ENCODE measurements around the gene PTCH1.

PTCH1 gene

GRCh38 chr9:95481000-95481399 is 35.8 kb downstream of the PTCH1 start:
- WGBS: 89% methylated on average over 2 of the region's 2 CpGs
- H3K9ac ChIP-seq (ENCODE audit: low read depth, low read length): no peak overlapping the region
- peaks cover 53% of the 10 kb centered on the region for H3K4me1 ChIP-seq (ENCODE audit: insufficient read depth, low read length)
- no peaks in the 10 kb centered on the region for H3K9me3 ChIP-seq (ENCODE audit: insufficient read depth, low read depth, low read length)
- no peak overlapping the region for H3K27ac ChIP-seq (ENCODE audit: low read depth, low read length)
- H3K4me3 ChIP-seq (ENCODE audit: low read length): no peak overlapping the region
- H3K27me3 ChIP-seq (ENCODE audit: insufficient read depth, low read length): no peaks in the 10 kb centered on the region
- H3K36me3 ChIP-seq (ENCODE audit: insufficient read depth, low read length): peaks cover 43% of the 10 kb centered on the region

GRCh38 chr9:95480346-95480745 is 36.4 kb downstream of the PTCH1 start:
- Histone ChIP-seq H3K27me3 (ENCODE audit: insufficient read depth, low read length) (no peaks in the 10 kb centered on the region), H3K27ac (ENCODE audit: low read depth, low read length) (no peak overlapping the region), H3K4me3 (ENCODE audit: low read length) (no peak overlapping the region), H3K9ac (ENCODE audit: low read depth, low read length) (no peak overlapping the region), H3K36me3 (ENCODE audit: insufficient read depth, low read length) (peaks cover 49% of the 10 kb centered on the region), H3K4me1 (ENCODE audit: insufficient read depth, low read length) (peaks cover 53% of the 10 kb centered on the region), H3K9me3 (ENCODE audit: insufficient read depth, low read depth, low read length) (no peaks in the 10 kb centered on the region)
- WGBS: 94% methylated on average over 12 of the region's 12 CpGs

GRCh38 chr9:95479330-95479729 is 37.4 kb downstream of the PTCH1 start:
- peaks cover 59% of the 10 kb centered on the region for H3K36me3 ChIP-seq (ENCODE audit: insufficient read depth, low read length)

GRCh38 chr9:95478335-95478734 is 38.4 kb downstream of the PTCH1 start:
- WGBS: 82% methylated on average over 5 of the region's 5 CpGs
- no peak overlapping the region for H3K9ac ChIP-seq (ENCODE audit: low read depth, low read length)
- H3K9me3 ChIP-seq (ENCODE audit: insufficient read depth, low read depth, low read length): no peaks in the 10 kb centered on the region
- H3K4me1 ChIP-seq (ENCODE audit: insufficient read depth, low read length): peaks cover 45% of the 10 kb centered on the region
- H3K27me3 ChIP-seq (ENCODE audit: insufficient read depth, low read length): no peaks in the 10 kb centered on the region
- H3K27ac ChIP-seq (ENCODE audit: low read depth, low read length): peak overlapping the region; percentile 14; the same call in 1 of the 2 replicates
- peaks cover 67% of the 10 kb centered on the region for H3K36me3 ChIP-seq (ENCODE audit: insufficient read depth, low read length)
- H3K4me3 ChIP-seq (ENCODE audit: low read length): no peak overlapping the region

More at GRCh38 chr9:95479330-95479729, 37.4 kb downstream of the PTCH1 start:
- Histone ChIP-seq H3K4me3 (ENCODE audit: low read length) (no peak overlapping the region), H3K4me1 (ENCODE audit: insufficient read depth, low read length) (peaks cover 51% of the 10 kb centered on the region), H3K9ac (ENCODE audit: low read depth, low read length) (no peak overlapping the region), H3K27ac (ENCODE audit: low read depth, low read length) (no peak overlapping the region), H3K9me3 (ENCODE audit: insufficient read depth, low read depth, low read length) (no peaks in the 10 kb centered on the region), H3K27me3 (ENCODE audit: insufficient read depth, low read length) (no peaks in the 10 kb centered on the region)
- 96% methylated on average over 9 of the region's 9 CpGs for WGBS

GRCh38 chr9:95477885-95478284 is 38.9 kb downstream of the PTCH1 start:
- no peaks in the 10 kb centered on the region for H3K27me3 ChIP-seq (ENCODE audit: insufficient read depth, low read length)
- H3K9me3 ChIP-seq (ENCODE audit: insufficient read depth, low read depth, low read length): no peaks in the 10 kb centered on the region
- peaks cover 72% of the 10 kb centered on the region for H3K36me3 ChIP-seq (ENCODE audit: insufficient read depth, low read length)
- 93% methylated on average over 15 of the region's 15 CpGs for WGBS
- H3K9ac ChIP-seq (ENCODE audit: low read depth, low read length): no peak overlapping the region
- H3K27ac ChIP-seq (ENCODE audit: low read depth, low read length): peak overlapping the region; percentile 11; the same call in 1 of the 2 replicates
- H3K4me3 ChIP-seq (ENCODE audit: low read length): no peak overlapping the region
- peaks cover 43% of the 10 kb centered on the region for H3K4me1 ChIP-seq (ENCODE audit: insufficient read depth, low read length)

GRCh38 chr9:95477441-95477840 is 39.3 kb downstream of the PTCH1 start:
- no peak overlapping the region for H3K4me3 ChIP-seq (ENCODE audit: low read length)
- no peaks in the 10 kb centered on the region for H3K27me3 ChIP-seq (ENCODE audit: insufficient read depth, low read length)
- no peak overlapping the region for H3K9ac ChIP-seq (ENCODE audit: low read depth, low read length)
- H3K36me3 ChIP-seq (ENCODE audit: insufficient read depth, low read length): peaks cover 76% of the 10 kb centered on the region
- no peak overlapping the region; the same call in 1 of the 2 replicates for H3K27ac ChIP-seq (ENCODE audit: low read depth, low read length)
- 80% methylated on average over 11 of the region's 11 CpGs for WGBS
- no peaks in the 10 kb centered on the region for H3K9me3 ChIP-seq (ENCODE audit: insufficient read depth, low read depth, low read length)
- H3K4me1 ChIP-seq (ENCODE audit: insufficient read depth, low read length): peaks cover 41% of the 10 kb centered on the region

- no peaks in the 10 kb centered on the region for H3K27me3 ChIP-seq (ENCODE audit: insufficient read depth, low read length)
- H3K36me3 ChIP-seq (ENCODE audit: insufficient read depth, low read length): peaks cover 90% of the 10 kb centered on the region
- no peak overlapping the region for H3K27ac ChIP-seq (ENCODE audit: low read depth, low read length)
These were observed 48.0 kb downstream of the PTCH1 start for GRCh38 chr9:95468791-95469190.

GRCh38 chr9:95465115-95465514 is 51.7 kb downstream of the PTCH1 start:
- Histone ChIP-seq H3K4me1 (ENCODE audit: insufficient read depth, low read length) (peaks cover 16% of the 10 kb centered on the region), H3K9me3 (ENCODE audit: insufficient read depth, low read depth, low read length) (no peaks in the 10 kb centered on the region), H3K36me3 (ENCODE audit: insufficient read depth, low read length) (peaks cover 82% of the 10 kb centered on the region), H3K9ac (ENCODE audit: low read depth, low read length) (no peak overlapping the region), H3K27me3 (ENCODE audit: insufficient read depth, low read length) (no peaks in the 10 kb centered on the region), H3K27ac (ENCODE audit: low read depth, low read length) (no peak overlapping the region), H3K4me3 (ENCODE audit: low read length) (no peak overlapping the region)
- WGBS: 97% methylated on average over 2 of the region's 4 CpGs

More at GRCh38 chr9:95468791-95469190, 48.0 kb downstream of the PTCH1 start:
- Histone ChIP-seq H3K9ac (ENCODE audit: low read depth, low read length) (no peak overlapping the region), H3K4me1 (ENCODE audit: insufficient read depth, low read length) (no peaks in the 10 kb centered on the region), H3K9me3 (ENCODE audit: insufficient read depth, low read depth, low read length) (no peaks in the 10 kb centered on the region), H3K4me3 (ENCODE audit: low read length) (no peak overlapping the region)
- 96% methylated on average over 19 of the region's 19 CpGs for WGBS

GRCh38 chr9:95463148-95464060 is 53.4 kb downstream of the PTCH1 start:
- H3K9ac ChIP-seq (ENCODE audit: low read depth, low read length): no peak overlapping the region
- WGBS: 83% methylated on average over 21 of the region's 21 CpGs
- peak overlapping the region; percentile 22; the same call in 1 of the 2 replicates for H3K4me3 ChIP-seq (ENCODE audit: low read length)
- no peaks in the 10 kb centered on the region for H3K9me3 ChIP-seq (ENCODE audit: insufficient read depth, low read depth, low read length)
- peaks cover 16% of the 10 kb centered on the region for H3K4me1 ChIP-seq (ENCODE audit: insufficient read depth, low read length)
- H3K36me3 ChIP-seq (ENCODE audit: insufficient read depth, low read length): peaks cover 82% of the 10 kb centered on the region
- no peaks in the 10 kb centered on the region for H3K27me3 ChIP-seq (ENCODE audit: insufficient read depth, low read length)
- H3K27ac ChIP-seq (ENCODE audit: low read depth, low read length): no peak overlapping the region

- H3K27ac ChIP-seq (ENCODE audit: low read depth, low read length): peak overlapping the region; percentile 57
- 53% methylated on average over 24 of the region's 30 CpGs for WGBS
- H3K27me3 ChIP-seq (ENCODE audit: insufficient read depth, low read length): no peaks in the 10 kb centered on the region
- H3K36me3 ChIP-seq (ENCODE audit: insufficient read depth, low read length): peaks cover 84% of the 10 kb centered on the region
- H3K9ac ChIP-seq (ENCODE audit: low read depth, low read length): peak overlapping the region; percentile 47; the same call in 1 of the 2 replicates
- H3K9me3 ChIP-seq (ENCODE audit: insufficient read depth, low read depth, low read length): no peaks in the 10 kb centered on the region
- H3K4me3 ChIP-seq (ENCODE audit: low read length): peak overlapping the region; percentile 30; the same call in 1 of the 2 replicates
- H3K4me1 ChIP-seq (ENCODE audit: insufficient read depth, low read length): peaks cover 16% of the 10 kb centered on the region
These were observed 54.3 kb downstream of the PTCH1 start for GRCh38 chr9:95462249-95463147.

All from HUES64 (cell line).